ENCODE measurements around the gene UGT1A7. TPM values are rescaled to one million over a fixed set of nuclear protein-coding genes. Genes with fewer than 3 reads are reported as not detected.

Gene UGT1A7
- total RNA-seq, 1 donor from 2014 or later: 0.12 TPM

GRCh38 chr2:233799716-233800115 lies 118.0 kb downstream of the UGT1A7 start:
- peaks cover 17% of the 10 kb centered on the region for H3K27me3 Mint-ChIP-seq (ENCODE audit: low read depth)
- peaks cover 4% of the 10 kb centered on the region for H3K4me1 Mint-ChIP-seq (ENCODE audit: low read depth)
- no peak overlapping the region for H3K4me3 Mint-ChIP-seq (ENCODE audit: unreplicated experiment)
- no peak overlapping the region for H3K27ac Mint-ChIP-seq (ENCODE audit: unreplicated experiment)
- H3K36me3 Mint-ChIP-seq (ENCODE audit: low read depth): peaks cover 2% of the 10 kb centered on the region
- H3K9me3 Mint-ChIP-seq (ENCODE audit: low read depth): peaks cover 5% of the 10 kb centered on the region
- no peak for DNase-seq (ENCODE audit: low spot score)
- TF ChIP-seq CTCF (IDR thresholded peaks at IDR 0.05): no peak

- no peak for DNase-seq (ENCODE audit: low spot score)
- Mint-ChIP-seq H3K9me3 (ENCODE audit: low read depth) (peaks cover 5% of the 10 kb centered on the region), H3K36me3 (ENCODE audit: low read depth) (peaks cover 2% of the 10 kb centered on the region), H3K27ac (ENCODE audit: unreplicated experiment) (no peak overlapping the region), H3K4me1 (ENCODE audit: low read depth) (peaks cover 4% of the 10 kb centered on the region), H3K4me3 (ENCODE audit: unreplicated experiment) (no peak overlapping the region), H3K27me3 (ENCODE audit: low read depth) (peaks cover 21% of the 10 kb centered on the region)
- TF ChIP-seq CTCF (IDR thresholded peaks at IDR 0.05): no peak
These were observed 118.5 kb downstream of the UGT1A7 start for GRCh38 chr2:233800208-233800607.

GRCh38 chr2:233801357-233802131 lies 119.8 kb downstream of the UGT1A7 start:
- Mint-ChIP-seq H3K27me3 (ENCODE audit: low read depth) (peaks cover 25% of the 10 kb centered on the region), H3K4me3 (ENCODE audit: unreplicated experiment) (no peak overlapping the region), H3K4me1 (ENCODE audit: low read depth) (peaks cover 4% of the 10 kb centered on the region), H3K9me3 (ENCODE audit: low read depth) (peaks cover 5% of the 10 kb centered on the region), H3K27ac (ENCODE audit: unreplicated experiment) (no peak overlapping the region), H3K36me3 (ENCODE audit: low read depth) (peaks cover 2% of the 10 kb centered on the region)
- no peak for TF ChIP-seq CTCF (IDR thresholded peaks at IDR 0.05)
- no peak for DNase-seq (ENCODE audit: low spot score)

GRCh38 chr2:233802132-233802815 lies 120.6 kb downstream of the UGT1A7 start:
- Mint-ChIP-seq H3K27me3 (ENCODE audit: low read depth) (peaks cover 25% of the 10 kb centered on the region), H3K9me3 (ENCODE audit: low read depth) (peaks cover 5% of the 10 kb centered on the region), H3K36me3 (ENCODE audit: low read depth) (peaks cover 2% of the 10 kb centered on the region), H3K4me3 (ENCODE audit: unreplicated experiment) (no peak overlapping the region), H3K4me1 (ENCODE audit: low read depth) (peaks cover 4% of the 10 kb centered on the region), H3K27ac (ENCODE audit: unreplicated experiment) (no peak overlapping the region)
- DNase-seq (ENCODE audit: low spot score): no peak
- TF ChIP-seq CTCF (IDR thresholded peaks at IDR 0.05): no peak

- TF ChIP-seq CTCF (IDR thresholded peaks at IDR 0.05): no peak
- H3K27ac Mint-ChIP-seq (ENCODE audit: unreplicated experiment): no peak overlapping the region
- H3K4me1 Mint-ChIP-seq (ENCODE audit: low read depth): peaks cover 4% of the 10 kb centered on the region
- DNase-seq (ENCODE audit: low spot score): no peak
- H3K4me3 Mint-ChIP-seq (ENCODE audit: unreplicated experiment): no peak overlapping the region
- H3K9me3 Mint-ChIP-seq (ENCODE audit: low read depth): peaks cover 5% of the 10 kb centered on the region
- peaks cover 2% of the 10 kb centered on the region for H3K36me3 Mint-ChIP-seq (ENCODE audit: low read depth)
- H3K27me3 Mint-ChIP-seq (ENCODE audit: low read depth): peaks cover 23% of the 10 kb centered on the region
These were observed 121.7 kb downstream of the UGT1A7 start for GRCh38 chr2:233803292-233803911.
